HG03342 (cell line): ENCODE results near the gene KIT.

ENCODE experiments used
- ATAC-seq: cut with Tn5 transposase; IDR thresholded peaks from one replicate; pipeline ENCODE4 v1.9.1; 2021; ENCODE audit warnings: mild to moderate bottlenecking, moderate library complexity; ENCODE audit not compliant: unreplicated experiment

KIT gene

DNA sequence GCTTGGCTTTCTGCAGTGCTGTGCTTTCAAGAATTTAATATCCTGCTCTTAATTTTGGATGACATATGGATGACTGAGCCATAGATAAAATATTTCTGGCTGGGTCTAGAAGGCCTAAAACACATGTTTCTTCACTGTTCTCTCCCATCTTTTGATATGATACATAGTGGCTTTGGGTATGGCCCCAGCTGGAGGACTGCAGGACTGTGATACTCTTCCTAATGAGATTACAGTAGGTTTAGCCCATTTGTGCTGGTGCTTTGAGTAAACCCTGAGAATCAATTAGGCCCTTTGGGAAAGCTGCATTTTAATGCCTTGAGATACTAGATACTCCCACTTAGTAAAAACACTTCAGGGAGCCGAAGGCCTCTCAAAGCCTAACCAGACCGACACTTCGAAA, 38.0 kb downstream of the KIT start:
- no peak for ATAC-seq

DNA sequence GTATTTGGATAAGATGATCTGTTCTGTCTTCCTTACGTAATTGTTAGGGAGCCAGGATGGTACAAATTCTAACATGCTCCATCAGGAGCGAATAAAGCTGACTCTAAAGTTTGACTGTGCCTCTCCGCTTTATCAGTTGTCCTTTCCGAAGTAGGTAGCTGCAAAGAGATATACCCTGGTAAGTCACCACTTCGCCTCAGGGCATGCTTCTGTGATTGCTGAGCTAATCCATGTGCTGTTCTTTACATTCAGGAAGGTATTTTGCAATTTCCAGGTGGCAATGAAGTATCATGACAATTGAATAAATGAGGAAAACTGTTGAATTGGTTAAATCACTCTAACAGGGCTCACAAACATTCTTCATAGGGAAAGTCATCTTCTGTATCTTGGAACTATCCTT, 38.9 kb downstream of the KIT start:
- ATAC-seq: no peak

- no peak for ATAC-seq
Measured at GRCh38 chr4:54700986-54701385, 43.2 kb downstream of the KIT start.

- ATAC-seq: no peak
Measured at GRCh38 chr4:54703182-54703581, 45.4 kb downstream of the KIT start.

DNA sequence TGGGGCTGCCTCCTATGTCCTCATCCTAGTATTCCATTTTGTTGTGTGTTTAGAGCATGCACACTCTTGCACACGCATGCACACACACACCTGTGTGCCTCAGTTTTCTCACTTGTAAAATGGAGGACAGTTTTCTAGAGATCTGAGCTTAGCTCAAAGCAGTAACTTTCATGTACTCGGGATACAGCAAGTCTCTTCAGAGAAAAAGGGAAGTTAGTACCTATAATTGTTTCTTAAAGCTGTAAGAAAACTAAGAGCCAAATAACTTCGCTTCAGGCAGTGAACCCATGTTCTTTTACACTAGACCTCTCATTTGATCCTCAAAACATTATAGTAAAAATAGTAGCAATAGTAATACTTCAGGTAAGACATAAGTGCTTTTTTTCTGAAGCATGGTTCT, 49.6 kb downstream of the KIT start:
- no peak for ATAC-seq

- ATAC-seq: no peak
Measured at GRCh38 chr4:54708339-54709279, 50.9 kb downstream of the KIT start.

DNA sequence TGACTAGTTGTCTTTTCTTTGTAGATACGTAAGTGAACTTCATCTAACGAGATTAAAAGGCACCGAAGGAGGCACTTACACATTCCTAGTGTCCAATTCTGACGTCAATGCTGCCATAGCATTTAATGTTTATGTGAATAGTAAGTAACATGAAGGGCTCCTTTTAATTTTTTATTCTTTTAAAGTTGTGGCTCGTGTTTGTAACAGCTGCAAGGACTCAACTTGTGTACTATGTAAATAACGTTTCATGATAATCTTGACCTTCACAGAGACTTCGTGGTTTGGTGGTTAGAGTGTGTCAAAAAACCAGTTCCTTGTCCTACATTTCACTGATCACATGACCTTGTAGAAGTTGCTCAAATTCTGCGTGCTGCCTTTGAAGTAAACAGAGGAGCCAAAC, 51.6 kb downstream of the KIT start:
- no peak for ATAC-seq

GRCh38 chr4:54712206-54712605, 54.4 kb downstream of the KIT start:
- ATAC-seq: no peak

DNA sequence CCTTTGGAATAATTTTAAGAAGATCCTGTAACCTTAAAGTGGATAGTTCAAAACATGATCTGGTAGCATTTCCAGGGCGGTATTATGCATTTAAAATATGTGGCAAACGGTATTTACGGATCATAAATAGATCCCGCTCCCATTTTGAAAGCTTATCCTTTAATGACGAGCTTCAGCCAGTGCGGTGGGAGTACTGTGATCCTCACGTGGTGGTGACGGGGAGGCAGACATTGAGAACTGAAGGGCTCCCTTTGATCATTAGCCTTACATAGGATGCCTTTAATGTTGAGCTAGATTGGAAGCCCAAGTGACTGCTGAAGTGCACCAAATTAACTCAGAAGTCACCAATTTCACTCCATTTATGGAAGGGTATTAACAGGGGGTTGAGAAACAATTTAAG, 56.9 kb downstream of the KIT start:
- no peak for ATAC-seq

DNA sequence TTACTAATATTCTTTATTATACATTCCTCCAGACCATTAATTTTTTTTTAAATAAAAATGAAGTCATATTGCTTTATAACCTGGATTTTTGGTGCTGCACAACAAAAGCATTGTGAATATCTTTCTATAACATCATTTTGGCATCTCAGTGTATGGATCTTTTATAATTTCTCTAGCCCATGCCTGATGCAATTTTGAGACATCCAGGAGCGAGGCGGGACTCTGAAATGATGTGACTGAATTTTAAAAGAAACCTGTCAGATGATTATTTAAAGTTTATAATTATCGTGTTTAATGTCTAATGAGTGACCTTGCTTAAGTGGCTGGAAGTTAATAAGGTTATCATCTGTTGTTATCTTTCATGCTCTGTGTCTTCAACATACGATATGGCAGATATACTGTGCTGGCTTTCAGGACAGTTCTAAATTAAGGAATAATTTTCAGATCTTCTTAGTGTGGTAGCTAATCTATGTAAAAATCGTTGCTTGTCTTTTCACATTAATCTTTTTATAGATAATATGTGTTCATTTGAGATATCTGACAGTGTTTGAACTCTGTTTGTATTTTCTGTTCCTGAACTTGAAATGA, 58.8 kb downstream of the KIT start:
- ATAC-seq: no peak

GRCh38 chr4:54717694-54718093, 59.9 kb downstream of the KIT start:
- no peak for ATAC-seq

DNA sequence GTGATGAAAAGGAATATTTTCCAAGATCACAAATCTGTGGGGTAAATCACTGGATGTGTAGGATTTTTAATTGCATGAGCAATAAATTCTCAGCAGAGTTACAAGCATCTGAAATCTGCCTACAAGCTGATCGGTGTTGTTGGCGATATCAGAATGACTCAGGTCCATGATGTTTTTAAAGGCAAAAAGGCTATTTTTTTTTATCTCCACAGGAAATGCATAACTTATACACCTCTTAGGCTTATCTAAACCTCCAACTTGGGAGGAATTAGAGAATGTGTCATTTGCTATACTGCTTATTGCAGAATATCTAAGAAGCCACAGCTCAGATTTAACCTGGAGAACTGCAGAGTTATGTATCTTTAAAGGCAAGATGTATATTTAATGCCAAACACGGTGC, 61.6 kb downstream of the KIT start:
- ATAC-seq: no peak

GRCh38 chr4:54723220-54723619, 65.5 kb downstream of the KIT start:
- no peak for ATAC-seq

DNA sequence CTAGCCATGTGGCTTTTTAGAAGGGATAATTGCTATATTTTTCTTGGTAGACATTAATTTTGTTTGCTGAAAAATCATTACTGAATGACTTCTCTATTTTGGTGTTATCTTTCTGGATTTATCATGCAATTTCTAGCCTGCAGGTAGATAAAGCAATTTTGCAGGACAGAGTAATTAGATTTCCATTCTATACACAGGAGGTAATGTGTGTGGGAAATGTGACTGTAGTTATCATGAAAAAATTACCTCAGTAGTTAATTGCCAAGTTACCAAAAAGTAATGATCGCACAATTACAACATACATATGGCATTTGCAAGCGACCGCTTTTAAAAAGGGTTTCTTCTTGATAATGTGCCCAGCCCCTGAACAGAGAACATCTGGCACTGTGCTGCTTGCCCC, 66.1 kb downstream of the KIT start:
- no peak for ATAC-seq

DNA sequence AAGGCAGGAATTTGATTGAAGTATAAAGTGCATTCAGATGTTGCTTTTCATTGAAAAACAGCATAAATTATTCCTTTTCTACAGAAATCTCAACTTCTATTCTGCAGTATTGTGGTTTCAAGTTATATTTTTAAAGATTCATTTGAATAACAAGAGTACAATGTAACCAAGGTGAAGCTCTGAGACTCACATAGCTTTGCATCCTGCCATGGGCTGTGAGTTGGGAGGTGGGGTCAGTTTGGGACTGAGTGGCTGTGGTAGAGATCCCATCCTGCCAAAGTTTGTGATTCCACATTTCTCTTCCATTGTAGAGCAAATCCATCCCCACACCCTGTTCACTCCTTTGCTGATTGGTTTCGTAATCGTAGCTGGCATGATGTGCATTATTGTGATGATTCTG, 69.2 kb downstream of the KIT start:
- ATAC-seq: peak; percentile 38

- ATAC-seq: peak; percentile 54
Measured at GRCh38 chr4:54727346-54727745, 69.6 kb downstream of the KIT start.

GRCh38 chr4:54728368-54728767, 70.6 kb downstream of the KIT start:
- ATAC-seq: peak; percentile 42

DNA sequence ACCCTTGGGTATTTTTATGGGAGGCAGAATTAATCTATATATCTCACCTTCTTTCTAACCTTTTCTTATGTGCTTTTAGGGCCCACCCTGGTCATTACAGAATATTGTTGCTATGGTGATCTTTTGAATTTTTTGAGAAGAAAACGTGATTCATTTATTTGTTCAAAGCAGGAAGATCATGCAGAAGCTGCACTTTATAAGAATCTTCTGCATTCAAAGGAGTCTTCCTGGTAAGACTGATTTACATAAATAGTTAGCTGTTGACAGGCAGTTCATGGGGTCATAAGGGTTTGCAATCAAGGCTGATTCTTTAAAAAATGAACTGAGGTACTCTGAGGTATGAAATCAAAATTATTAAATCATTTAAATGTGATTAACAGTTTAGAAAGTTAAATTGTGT, 71.5 kb downstream of the KIT start:
- no peak for ATAC-seq

DNA sequence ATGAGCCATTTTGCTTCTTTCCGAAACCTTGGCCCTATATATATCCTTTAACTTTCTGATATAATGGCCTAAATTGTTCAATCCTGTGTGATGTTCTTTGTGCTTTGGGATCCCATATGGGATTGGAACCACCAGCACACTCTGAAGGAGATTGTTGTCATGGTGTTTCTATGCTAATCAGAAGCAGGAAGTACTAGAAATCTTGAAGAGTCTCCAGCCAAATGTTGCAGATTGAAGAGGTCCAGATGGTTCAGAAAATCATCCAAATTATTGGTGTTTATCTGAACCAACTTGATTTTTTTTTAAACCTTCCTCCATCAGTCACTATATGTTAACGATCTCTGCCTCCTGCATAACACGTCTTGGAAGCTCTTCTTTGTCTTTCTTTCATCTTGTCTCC, 72.8 kb downstream of the KIT start:
- ATAC-seq: no peak

DNA sequence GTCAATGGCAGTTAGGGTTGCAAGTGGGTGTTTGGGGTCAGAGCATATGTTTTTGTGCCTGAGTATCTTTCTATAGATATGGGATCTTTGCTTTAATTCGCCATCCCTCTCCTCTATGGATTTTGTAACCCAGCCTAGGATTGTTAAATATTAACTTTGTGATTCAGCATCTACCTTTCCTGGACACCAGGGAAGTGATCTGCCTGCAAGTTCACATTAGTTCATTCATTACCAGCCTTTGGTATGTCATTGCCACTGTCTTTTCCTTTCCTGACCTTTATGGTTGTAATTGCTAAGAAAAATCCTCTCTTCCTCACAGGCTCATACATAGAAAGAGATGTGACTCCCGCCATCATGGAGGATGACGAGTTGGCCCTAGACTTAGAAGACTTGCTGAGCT, 73.8 kb downstream of the KIT start:
- ATAC-seq: no peak

GRCh38 chr4:54731976-54732375, 74.2 kb downstream of the KIT start:
- ATAC-seq: no peak

- no peak for ATAC-seq
Measured at GRCh38 chr4:54737421-54737820, 79.7 kb downstream of the KIT start.

- ATAC-seq: no peak
Measured at GRCh38 chr4:54741202-54741601, 83.4 kb downstream of the KIT start.
